OCI-LY3 (cell line): ENCODE measurements around the gene KCNK4.

ENCODE experiments used
- H2AFZ ChIP-seq: fragments of 200-600, 300-600 bp; shearing (Covaris generic); 2 replicates; pipeline ENCODE4 v1.6.0; 2014; ENCODE audit warnings: antibody characterized with exemption, low read depth, low read length
- H3K27ac ChIP-seq: fragments of 200-600, 300-600 bp; sonication (generic); 2 replicates; pipeline ENCODE4 v1.5.1; 2014; ENCODE audit warnings: mild to moderate bottlenecking, low read length, moderate library complexity, mixed read lengths
- H3K27me3 ChIP-seq: fragments of 200-600, 300-600 bp; sonication (generic); 2 replicates; pipeline ENCODE4 v1.6.1; 2014; ENCODE audit warnings: low read depth, low read length, mixed read lengths
- H3K36me3 ChIP-seq: fragments of 200-600, 300-600 bp; sonication (generic); replicated peaks from 2 replicates; pipeline ENCODE3; 2014; ENCODE audit warnings: low read depth, low read length, mixed read lengths
- H3K4me1 ChIP-seq: fragments of 300-600, 200-600 bp; sonication (generic); 2 replicates; pipeline ENCODE4 v1.6.1; 2014; ENCODE audit warnings: low read length, mixed read lengths
- H3K4me2 ChIP-seq: fragments of 200-600, 300-600 bp; sonication (generic); 2 replicates; pipeline ENCODE4 v1.6.1; 2014; ENCODE audit warnings: low read length, mixed read lengths
- H3K4me3 ChIP-seq: fragments of 300-600, 200-600 bp; sonication (generic); 2 replicates; pipeline ENCODE4 v1.5.1; 2014; ENCODE audit warnings: antibody characterized with exemption, mild to moderate bottlenecking, low read length, moderate library complexity
- H3K79me2 ChIP-seq: fragments of 300-600, 200-600 bp; shearing (Covaris generic); 2 replicates; pipeline ENCODE4 v1.6.1; 2014; ENCODE audit warnings: mild to moderate bottlenecking, low read length, mixed read lengths
- H3K9ac ChIP-seq: fragments of 300-600, 200-600 bp; shearing (Covaris generic); 2 replicates; pipeline ENCODE4 v1.6.0; 2014; ENCODE audit warnings: mild to moderate bottlenecking, low read length, moderate library complexity
- H3K9me3 ChIP-seq: fragments of 200-600, 300-600 bp; shearing (Covaris generic); 2 replicates; pipeline ENCODE4 v1.6.1; 2014; ENCODE audit warnings: low read length, mixed read lengths; ENCODE audit not compliant: insufficient read depth
- H4K20me1 ChIP-seq: fragments of 200-600, 300-600 bp; sonication (generic); 2 replicates; pipeline ENCODE4 v1.6.1; 2016; ENCODE audit warnings: low read length, mixed read lengths; ENCODE audit not compliant: insufficient read depth
- EZH2phosphoT487 ChIP-seq: fragments of 200-600 bp; shearing (Covaris generic); IDR thresholded peaks from 2 replicates; pipeline ENCODE4 v1.6.1; 2018; ENCODE audit warnings: antibody characterized with exemption, mixed run types, low read depth
- TF ChIP-seq, protein P1 (sequence below): fragments of 200-600, 300-600 bp; sonication (generic); IDR thresholded peaks from 2 replicates; pipeline ENCODE4 v1.5.1; 2014; ENCODE audit warnings: antibody characterized with exemption, low read length, low read depth

KCNK4 gene

DNA sequence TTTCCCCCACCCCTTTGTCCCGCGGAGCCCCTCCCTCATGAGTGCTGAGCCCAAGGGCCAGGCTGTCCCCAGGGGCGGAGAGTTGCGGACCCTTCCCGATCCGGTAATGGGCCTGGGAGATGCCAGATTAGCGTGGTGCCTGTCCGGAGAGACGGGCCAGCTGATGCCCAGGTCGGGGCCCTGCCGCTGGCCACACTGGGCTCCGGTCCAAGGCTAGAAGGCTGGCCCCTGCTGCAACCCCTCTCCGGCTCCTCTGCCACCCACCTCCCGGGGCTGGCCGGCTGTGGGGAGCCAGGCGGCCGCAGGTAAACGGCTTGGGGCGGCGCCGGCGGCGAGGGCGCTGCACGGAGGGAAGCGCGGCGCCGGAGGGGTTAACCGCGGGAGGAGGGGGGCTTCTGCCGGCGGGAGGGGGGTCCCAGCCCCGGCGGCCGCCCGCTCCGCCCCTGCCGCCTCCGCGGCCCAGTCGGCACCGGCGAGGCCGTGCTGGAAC is at the start of gene KCNK4:
Gene KCNK4, plus strand, starts transcription at position 41 of the 490 bp plus-strand sequence. CDS start 1,717 bp downstream, outside the sequence.
- Histone ChIP-seq H3K9me3 (no peaks in the 10 kb centered on the region), H2AFZ (no peak within 1 kb of the TSS), H4K20me1 (no peaks in the 10 kb centered on the region), H3K36me3 (no peaks in the 10 kb centered on the region), H3K27ac (no peak within 1 kb of the TSS), H3K27me3 (peaks cover 12% of the 10 kb centered on the region; the same call in 1 of the 2 replicates), H3K4me1 (peaks cover 4% of the 10 kb centered on the region), H3K79me2 (no peaks in the 10 kb centered on the region), H3K9ac (no peak within 1 kb of the TSS), H3K4me3 (no peak within 1 kb of the TSS), H3K4me2 (no peak within 1 kb of the TSS)
- TF ChIP-seq EZH2phosphoT487 = no peak
- TF ChIP-seq, protein P1, sequence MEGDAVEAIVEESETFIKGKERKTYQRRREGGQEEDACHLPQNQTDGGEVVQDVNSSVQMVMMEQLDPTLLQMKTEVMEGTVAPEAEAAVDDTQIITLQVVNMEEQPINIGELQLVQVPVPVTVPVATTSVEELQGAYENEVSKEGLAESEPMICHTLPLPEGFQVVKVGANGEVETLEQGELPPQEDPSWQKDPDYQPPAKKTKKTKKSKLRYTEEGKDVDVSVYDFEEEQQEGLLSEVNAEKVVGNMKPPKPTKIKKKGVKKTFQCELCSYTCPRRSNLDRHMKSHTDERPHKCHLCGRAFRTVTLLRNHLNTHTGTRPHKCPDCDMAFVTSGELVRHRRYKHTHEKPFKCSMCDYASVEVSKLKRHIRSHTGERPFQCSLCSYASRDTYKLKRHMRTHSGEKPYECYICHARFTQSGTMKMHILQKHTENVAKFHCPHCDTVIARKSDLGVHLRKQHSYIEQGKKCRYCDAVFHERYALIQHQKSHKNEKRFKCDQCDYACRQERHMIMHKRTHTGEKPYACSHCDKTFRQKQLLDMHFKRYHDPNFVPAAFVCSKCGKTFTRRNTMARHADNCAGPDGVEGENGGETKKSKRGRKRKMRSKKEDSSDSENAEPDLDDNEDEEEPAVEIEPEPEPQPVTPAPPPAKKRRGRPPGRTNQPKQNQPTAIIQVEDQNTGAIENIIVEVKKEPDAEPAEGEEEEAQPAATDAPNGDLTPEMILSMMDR = no peak

DNA sequence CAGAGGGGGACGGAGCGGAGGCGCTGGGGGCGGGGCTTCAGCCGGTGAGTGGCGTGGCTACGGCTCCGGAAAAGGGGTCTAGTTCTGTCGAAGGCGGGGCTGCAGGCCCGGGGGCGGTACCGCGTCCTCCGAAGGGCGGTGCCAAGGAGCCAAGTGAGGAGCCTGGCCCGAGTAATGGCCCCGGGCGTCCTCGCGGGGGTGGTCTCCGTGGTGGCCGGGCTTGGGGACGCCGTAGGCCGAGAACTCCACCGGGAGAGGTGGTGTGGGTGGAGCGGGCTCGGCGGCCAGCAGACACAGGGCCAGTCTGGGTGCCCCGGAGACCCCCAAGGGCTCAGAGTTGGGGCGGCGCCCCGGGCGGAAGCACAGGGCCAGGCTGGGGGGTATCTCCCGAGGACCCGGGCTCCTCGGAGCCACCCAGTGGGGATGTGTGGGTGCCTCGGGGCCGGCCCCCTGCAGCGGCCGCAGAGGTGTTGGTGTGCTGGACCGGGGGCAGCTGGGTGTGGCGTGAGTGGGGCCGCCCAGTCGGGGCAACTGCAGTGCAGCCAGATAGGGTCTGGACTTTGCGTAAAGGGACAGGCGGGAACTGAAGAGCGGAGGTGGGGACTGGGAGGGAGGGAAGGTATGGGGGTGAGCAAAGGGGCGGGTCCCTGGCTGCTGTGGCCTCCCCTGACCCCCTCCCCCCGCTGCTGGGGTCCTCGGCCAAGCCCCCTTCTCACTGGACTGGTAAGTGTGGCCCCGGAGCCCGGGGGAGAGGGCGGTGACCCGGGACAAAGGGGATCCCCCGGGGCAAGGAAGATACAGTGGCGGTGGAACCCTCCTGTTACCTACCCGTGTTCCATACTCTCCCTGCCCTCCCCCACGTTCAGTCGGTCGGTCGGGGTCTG is 49.4 kb upstream of the KCNK4 start:
- Histone ChIP-seq H3K27ac (peak overlapping the region; percentile 73), H4K20me1 (0 out of 2 replicates have a peak, but pooled peaks cover 3% of the 10 kb centered on the region), H3K36me3 (peaks cover 41% of the 10 kb centered on the region), H3K79me2 (peaks cover 55% of the 10 kb centered on the region), H3K4me2 (peak overlapping the region; percentile 89), H2AFZ (no peak overlapping the region), H3K9ac (peak overlapping the region; percentile 88), H3K9me3 (no peaks in the 10 kb centered on the region), H3K27me3 (no peaks in the 10 kb centered on the region), H3K4me3 (peak overlapping the region; percentile 84), H3K4me1 (peaks cover 56% of the 10 kb centered on the region)
- no peak for TF ChIP-seq EZH2phosphoT487
- TF ChIP-seq, protein P1 = no peak

DNA sequence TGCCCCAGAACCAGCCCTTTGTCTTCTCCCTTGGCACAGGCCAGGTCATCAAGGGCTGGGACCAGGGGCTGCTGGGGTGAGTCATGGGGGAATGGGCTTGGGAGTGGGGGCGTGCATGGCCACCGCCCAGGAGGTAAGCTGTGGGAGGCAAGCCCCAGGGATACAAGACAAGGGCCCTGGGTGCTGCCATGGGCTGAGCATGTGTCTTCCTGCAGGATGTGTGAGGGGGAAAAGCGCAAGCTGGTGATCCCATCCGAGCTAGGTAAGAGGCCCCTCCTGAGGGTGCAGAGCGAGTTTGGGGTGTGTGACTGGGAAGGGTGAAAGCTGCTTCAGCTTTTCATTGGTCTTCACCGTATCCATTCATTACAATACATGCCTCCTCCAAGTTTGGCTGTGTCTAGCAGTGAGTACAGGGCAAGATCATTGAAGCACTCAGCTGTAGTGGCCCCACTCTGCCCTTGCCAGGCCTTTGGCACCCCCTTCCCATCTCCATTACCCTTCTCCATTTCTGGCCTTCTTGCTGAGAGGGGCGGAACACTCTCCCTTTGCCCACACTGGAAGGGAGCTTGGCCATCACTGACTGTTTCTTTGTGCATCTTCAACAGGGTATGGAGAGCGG is 47.8 kb upstream of the KCNK4 start:
- Histone ChIP-seq H3K4me2 (peak overlapping the region; percentile 89), H3K4me1 (peaks cover 50% of the 10 kb centered on the region), H3K9me3 (no peaks in the 10 kb centered on the region), H3K4me3 (no peak overlapping the region), H3K27me3 (no peaks in the 10 kb centered on the region), H3K79me2 (peaks cover 59% of the 10 kb centered on the region), H3K9ac (no peak overlapping the region), H3K36me3 (peaks cover 29% of the 10 kb centered on the region), H2AFZ (no peak overlapping the region), H3K27ac (no peak overlapping the region), H4K20me1 (0 out of 2 replicates have a peak, but pooled peaks cover 3% of the 10 kb centered on the region)
- TF ChIP-seq EZH2phosphoT487 = no peak

- Histone ChIP-seq H2AFZ (no peak overlapping the region), H3K4me1 (peaks cover 42% of the 10 kb centered on the region), H3K4me3 (no peak overlapping the region), H3K27ac (no peak overlapping the region), H4K20me1 (0 out of 2 replicates have a peak, but pooled peaks cover 3% of the 10 kb centered on the region), H3K27me3 (no peaks in the 10 kb centered on the region), H3K9me3 (no peaks in the 10 kb centered on the region), H3K36me3 (peaks cover 22% of the 10 kb centered on the region), H3K9ac (no peak overlapping the region), H3K79me2 (peaks cover 59% of the 10 kb centered on the region), H3K4me2 (no peak overlapping the region)
- TF ChIP-seq, protein P1 = no peak
- no peak for TF ChIP-seq EZH2phosphoT487
Measured at GRCh38 chr11:64244107-64244506, 47.0 kb upstream of the KCNK4 start.
